OCI-LY7 (cell line): ENCODE data around the gene RAET1L.

Experiments used
- EZH2phosphoT487 ChIP-seq: fragments of 200-600 bp; sonication (generic); IDR thresholded peaks from 2 replicates; pipeline ENCODE4 v1.6.1; 2018; ENCODE audit warnings: low read depth, borderline replicate concordance, mild to moderate bottlenecking, mixed run types, antibody characterized with exemption, low read length, moderate library complexity, mixed read lengths
- TF ChIP-seq, protein P1 (sequence below): fragments of 200-600 bp; sonication (generic); conservative IDR thresholded peaks from 2 replicates; pipeline ENCODE4 v1.5.1; 2014; ENCODE audit warnings: mild to moderate bottlenecking, antibody characterized with exemption, low read length, moderate library complexity, mixed read lengths

DNA sequence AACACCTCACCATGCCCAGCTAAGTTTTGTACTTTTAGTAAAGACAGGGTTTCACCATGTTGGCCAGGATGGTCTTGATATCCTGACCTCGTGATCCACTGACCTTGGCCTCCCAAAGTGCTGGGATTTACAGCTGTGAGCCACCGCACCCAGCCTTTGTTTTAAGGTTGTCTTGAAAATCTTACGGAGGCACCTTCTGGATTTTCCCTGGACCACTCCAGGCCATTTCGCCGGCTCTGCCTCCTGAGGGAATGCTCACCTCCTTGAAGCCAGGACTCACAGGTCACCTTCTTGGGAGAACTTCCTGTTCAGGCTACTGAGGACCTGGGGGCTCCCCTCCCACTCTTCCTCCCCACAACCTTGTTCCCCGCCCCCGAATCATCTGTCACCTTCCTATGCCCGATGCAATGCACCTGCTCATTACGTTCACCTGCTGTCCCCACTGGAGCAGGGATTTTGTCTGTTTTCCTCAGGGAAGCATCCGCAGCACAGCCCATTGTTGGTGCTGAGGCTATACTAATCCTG lies 19.4 kb upstream of the RAET1L start:
- TF ChIP-seq, protein P1, sequence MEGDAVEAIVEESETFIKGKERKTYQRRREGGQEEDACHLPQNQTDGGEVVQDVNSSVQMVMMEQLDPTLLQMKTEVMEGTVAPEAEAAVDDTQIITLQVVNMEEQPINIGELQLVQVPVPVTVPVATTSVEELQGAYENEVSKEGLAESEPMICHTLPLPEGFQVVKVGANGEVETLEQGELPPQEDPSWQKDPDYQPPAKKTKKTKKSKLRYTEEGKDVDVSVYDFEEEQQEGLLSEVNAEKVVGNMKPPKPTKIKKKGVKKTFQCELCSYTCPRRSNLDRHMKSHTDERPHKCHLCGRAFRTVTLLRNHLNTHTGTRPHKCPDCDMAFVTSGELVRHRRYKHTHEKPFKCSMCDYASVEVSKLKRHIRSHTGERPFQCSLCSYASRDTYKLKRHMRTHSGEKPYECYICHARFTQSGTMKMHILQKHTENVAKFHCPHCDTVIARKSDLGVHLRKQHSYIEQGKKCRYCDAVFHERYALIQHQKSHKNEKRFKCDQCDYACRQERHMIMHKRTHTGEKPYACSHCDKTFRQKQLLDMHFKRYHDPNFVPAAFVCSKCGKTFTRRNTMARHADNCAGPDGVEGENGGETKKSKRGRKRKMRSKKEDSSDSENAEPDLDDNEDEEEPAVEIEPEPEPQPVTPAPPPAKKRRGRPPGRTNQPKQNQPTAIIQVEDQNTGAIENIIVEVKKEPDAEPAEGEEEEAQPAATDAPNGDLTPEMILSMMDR: no peak
- no peak for TF ChIP-seq EZH2phosphoT487
